WTC11 (cell line): ENCODE measurements around the gene SF3B2. TPM values are rescaled to one million over a fixed set of nuclear protein-coding genes. Genes with fewer than 3 reads are reported as not detected.

ENCODE experiments used
- ELF4 ChIP-seq: sonication (generic); formaldehyde crosslinking; IDR thresholded peaks from 2 replicates; pipeline ENCODE4 v1.8.1; 2022; ENCODE audit warnings: low read depth, mild to moderate bottlenecking, moderate library complexity, missing genetic modification reagents
- EMX1 ChIP-seq: fragments of 250-450 bp; sonication (Bioruptor Pico); IDR thresholded peaks from 2 replicates; pipeline ENCODE4 v1.8.0; 2021; ENCODE audit warnings: mild to moderate bottlenecking
- FOXJ3 ChIP-seq: sonication (generic); formaldehyde crosslinking; IDR thresholded peaks from 2 replicates; pipeline ENCODE4 v1.9.0; 2021; ENCODE audit warnings: missing genetic modification reagents, mild to moderate bottlenecking, borderline replicate concordance
- FOXP1 ChIP-seq: sonication (generic); formaldehyde crosslinking; IDR thresholded peaks from 2 replicates; pipeline ENCODE4 v1.8.0; 2022; ENCODE audit warnings: missing genetic modification reagents, mild to moderate bottlenecking, moderate library complexity, borderline replicate concordance
- FOXP4 ChIP-seq: sonication (generic); formaldehyde crosslinking; IDR thresholded peaks from 2 replicates; pipeline ENCODE4 v1.8.0; 2022; ENCODE audit warnings: mild to moderate bottlenecking, missing genetic modification reagents
- GRHL2 ChIP-seq: fragments of 250-450 bp; sonication (Bioruptor Pico); IDR thresholded peaks from 2 replicates; pipeline ENCODE4 v1.8.0; 2022; ENCODE audit warnings: mild to moderate bottlenecking, moderate library complexity; ENCODE audit not compliant: insufficient replicate concordance, severe bottlenecking
- GTF2I ChIP-seq: fragments of 250-450 bp; sonication (Bioruptor Pico); conservative IDR thresholded peaks from 2 replicates; pipeline ENCODE4 v1.4.0; 2021; ENCODE audit warnings: mild to moderate bottlenecking
- MYBL2 ChIP-seq: sonication (generic); formaldehyde crosslinking; IDR thresholded peaks from 2 replicates; pipeline ENCODE4 v1.8.1; 2023; ENCODE audit warnings: mild to moderate bottlenecking, moderate library complexity, missing genetic modification reagents
- NR2C2 ChIP-seq: sonication (generic); formaldehyde crosslinking; IDR thresholded peaks from 2 replicates; pipeline ENCODE4 v1.8.0; 2022; ENCODE audit warnings: mild to moderate bottlenecking, missing genetic modification reagents
- NR3C1 ChIP-seq: sonication (generic); formaldehyde crosslinking; conservative IDR thresholded peaks from 2 replicates; pipeline ENCODE4 v1.8.1; 2023; ENCODE audit warnings: low read depth, mild to moderate bottlenecking, missing genetic modification reagents
- SMAD3 ChIP-seq: sonication (generic); formaldehyde crosslinking; IDR thresholded peaks from 2 replicates; pipeline ENCODE4 v1.8.0; 2022; ENCODE audit warnings: missing genetic modification reagents, mild to moderate bottlenecking, borderline replicate concordance
- TEAD4 ChIP-seq: sonication (generic); formaldehyde crosslinking; IDR thresholded peaks from 2 replicates; pipeline ENCODE4 v1.8.0; 2022; ENCODE audit warnings: mild to moderate bottlenecking, missing genetic modification reagents
- ZNF138 ChIP-seq: sonication (generic); formaldehyde crosslinking; conservative IDR thresholded peaks from 2 replicates; pipeline ENCODE4 v1.8.1; 2022; ENCODE audit warnings: mild to moderate bottlenecking, moderate library complexity, missing genetic modification reagents
- ZNF532 ChIP-seq: fragments of 250-450 bp; sonication (Bioruptor Pico); IDR thresholded peaks from 2 replicates; pipeline ENCODE4 v1.9.0; 2021; ENCODE audit warnings: mild to moderate bottlenecking, borderline replicate concordance
- total RNA-seq: library from RNA; stranded (reverse); gene quantifications from 3 replicates; pipeline ENCODE4 v1.2.3, GENCODE V29; 2021
- TF ChIP-seq, protein P1 (sequence below): sonication (generic); formaldehyde crosslinking; IDR thresholded peaks from 2 replicates; pipeline ENCODE4 v1.8.1; 2022; ENCODE audit warnings: low read depth, mild to moderate bottlenecking, moderate library complexity, missing genetic modification reagents, borderline replicate concordance
- TF ChIP-seq, protein P2 (sequence below): sonication (generic); formaldehyde crosslinking; IDR thresholded peaks from 2 replicates; pipeline ENCODE4 v1.8.0; 2023; ENCODE audit warnings: mild to moderate bottlenecking, missing genetic modification reagents
- TF ChIP-seq, protein P3 (sequence below): sonication (generic); formaldehyde crosslinking; IDR thresholded peaks from 2 replicates; pipeline ENCODE4 v1.8.1; 2023; ENCODE audit warnings: mild to moderate bottlenecking, missing genetic modification reagents, moderate library complexity
- TF ChIP-seq, protein P4 (sequence below): sonication (generic); formaldehyde crosslinking; conservative IDR thresholded peaks from 2 replicates; pipeline ENCODE4 v1.8.1; 2022; ENCODE audit warnings: mild to moderate bottlenecking, missing genetic modification reagents
- TF ChIP-seq, protein P5 (sequence below): sonication (generic); formaldehyde crosslinking; IDR thresholded peaks from 2 replicates; pipeline ENCODE4 v1.8.0; 2022; ENCODE audit warnings: mild to moderate bottlenecking, missing genetic modification reagents
- TF ChIP-seq, protein P6 (sequence below): sonication (generic); formaldehyde crosslinking; IDR thresholded peaks from 2 replicates; pipeline ENCODE4 v1.8.0; 2023; ENCODE audit warnings: missing genetic modification reagents, mild to moderate bottlenecking, borderline replicate concordance

Gene SF3B2
- total RNA-seq, 1 experiment from 2014 or later, result 295 TPM

- TF ChIP-seq GRHL2 (CRISPR knock-in tag) (no peak), FOXJ3 (no peak), ZNF532 (CRISPR knock-in tag) (no peak), GTF2I (CRISPR knock-in tag) (no peak), ZNF138 (CRISPR knock-in tag) (no peak), FOXP4 (CRISPR knock-in tag) (0 out of 2 replicates have a peak, but pooled peaks have one; percentile 10), TEAD4 (no peak), NR2C2 (CRISPR knock-in tag) (no peak), ELF4 (no peak), EMX1 (no peak), MYBL2 (CRISPR knock-in tag) (no peak), FOXP1 (CRISPR knock-in tag) (peak; percentile 64; the same call in 1 of the 2 replicates), NR3C1 (no peak), SMAD3 (CRISPR knock-in tag) (no peak)
- TF ChIP-seq, protein P1, sequence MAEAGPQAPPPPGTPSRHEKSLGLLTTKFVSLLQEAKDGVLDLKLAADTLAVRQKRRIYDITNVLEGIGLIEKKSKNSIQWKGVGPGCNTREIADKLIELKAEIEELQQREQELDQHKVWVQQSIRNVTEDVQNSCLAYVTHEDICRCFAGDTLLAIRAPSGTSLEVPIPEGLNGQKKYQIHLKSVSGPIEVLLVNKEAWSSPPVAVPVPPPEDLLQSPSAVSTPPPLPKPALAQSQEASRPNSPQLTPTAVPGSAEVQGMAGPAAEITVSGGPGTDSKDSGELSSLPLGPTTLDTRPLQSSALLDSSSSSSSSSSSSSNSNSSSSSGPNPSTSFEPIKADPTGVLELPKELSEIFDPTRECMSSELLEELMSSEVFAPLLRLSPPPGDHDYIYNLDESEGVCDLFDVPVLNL, result no peak
- TF ChIP-seq, protein P2, sequence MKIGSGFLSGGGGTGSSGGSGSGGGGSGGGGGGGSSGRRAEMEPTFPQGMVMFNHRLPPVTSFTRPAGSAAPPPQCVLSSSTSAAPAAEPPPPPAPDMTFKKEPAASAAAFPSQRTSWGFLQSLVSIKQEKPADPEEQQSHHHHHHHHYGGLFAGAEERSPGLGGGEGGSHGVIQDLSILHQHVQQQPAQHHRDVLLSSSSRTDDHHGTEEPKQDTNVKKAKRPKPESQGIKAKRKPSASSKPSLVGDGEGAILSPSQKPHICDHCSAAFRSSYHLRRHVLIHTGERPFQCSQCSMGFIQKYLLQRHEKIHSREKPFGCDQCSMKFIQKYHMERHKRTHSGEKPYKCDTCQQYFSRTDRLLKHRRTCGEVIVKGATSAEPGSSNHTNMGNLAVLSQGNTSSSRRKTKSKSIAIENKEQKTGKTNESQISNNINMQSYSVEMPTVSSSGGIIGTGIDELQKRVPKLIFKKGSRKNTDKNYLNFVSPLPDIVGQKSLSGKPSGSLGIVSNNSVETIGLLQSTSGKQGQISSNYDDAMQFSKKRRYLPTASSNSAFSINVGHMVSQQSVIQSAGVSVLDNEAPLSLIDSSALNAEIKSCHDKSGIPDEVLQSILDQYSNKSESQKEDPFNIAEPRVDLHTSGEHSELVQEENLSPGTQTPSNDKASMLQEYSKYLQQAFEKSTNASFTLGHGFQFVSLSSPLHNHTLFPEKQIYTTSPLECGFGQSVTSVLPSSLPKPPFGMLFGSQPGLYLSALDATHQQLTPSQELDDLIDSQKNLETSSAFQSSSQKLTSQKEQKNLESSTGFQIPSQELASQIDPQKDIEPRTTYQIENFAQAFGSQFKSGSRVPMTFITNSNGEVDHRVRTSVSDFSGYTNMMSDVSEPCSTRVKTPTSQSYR, result no peak
- TF ChIP-seq, protein P3, sequence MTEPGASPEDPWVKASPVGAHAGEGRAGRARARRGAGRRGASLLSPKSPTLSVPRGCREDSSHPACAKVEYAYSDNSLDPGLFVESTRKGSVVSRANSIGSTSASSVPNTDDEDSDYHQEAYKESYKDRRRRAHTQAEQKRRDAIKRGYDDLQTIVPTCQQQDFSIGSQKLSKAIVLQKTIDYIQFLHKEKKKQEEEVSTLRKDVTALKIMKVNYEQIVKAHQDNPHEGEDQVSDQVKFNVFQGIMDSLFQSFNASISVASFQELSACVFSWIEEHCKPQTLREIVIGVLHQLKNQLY (CRISPR knock-in tag), result no peak
- TF ChIP-seq, protein P4, sequence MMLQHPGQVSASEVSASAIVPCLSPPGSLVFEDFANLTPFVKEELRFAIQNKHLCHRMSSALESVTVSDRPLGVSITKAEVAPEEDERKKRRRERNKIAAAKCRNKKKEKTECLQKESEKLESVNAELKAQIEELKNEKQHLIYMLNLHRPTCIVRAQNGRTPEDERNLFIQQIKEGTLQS (CRISPR knock-in tag), result no peak
- TF ChIP-seq, protein P5, sequence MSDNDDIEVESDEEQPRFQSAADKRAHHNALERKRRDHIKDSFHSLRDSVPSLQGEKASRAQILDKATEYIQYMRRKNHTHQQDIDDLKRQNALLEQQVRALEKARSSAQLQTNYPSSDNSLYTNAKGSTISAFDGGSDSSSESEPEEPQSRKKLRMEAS, result 0 out of 2 replicates have a peak, but pooled peaks have one; percentile 51
- TF ChIP-seq, protein P6, sequence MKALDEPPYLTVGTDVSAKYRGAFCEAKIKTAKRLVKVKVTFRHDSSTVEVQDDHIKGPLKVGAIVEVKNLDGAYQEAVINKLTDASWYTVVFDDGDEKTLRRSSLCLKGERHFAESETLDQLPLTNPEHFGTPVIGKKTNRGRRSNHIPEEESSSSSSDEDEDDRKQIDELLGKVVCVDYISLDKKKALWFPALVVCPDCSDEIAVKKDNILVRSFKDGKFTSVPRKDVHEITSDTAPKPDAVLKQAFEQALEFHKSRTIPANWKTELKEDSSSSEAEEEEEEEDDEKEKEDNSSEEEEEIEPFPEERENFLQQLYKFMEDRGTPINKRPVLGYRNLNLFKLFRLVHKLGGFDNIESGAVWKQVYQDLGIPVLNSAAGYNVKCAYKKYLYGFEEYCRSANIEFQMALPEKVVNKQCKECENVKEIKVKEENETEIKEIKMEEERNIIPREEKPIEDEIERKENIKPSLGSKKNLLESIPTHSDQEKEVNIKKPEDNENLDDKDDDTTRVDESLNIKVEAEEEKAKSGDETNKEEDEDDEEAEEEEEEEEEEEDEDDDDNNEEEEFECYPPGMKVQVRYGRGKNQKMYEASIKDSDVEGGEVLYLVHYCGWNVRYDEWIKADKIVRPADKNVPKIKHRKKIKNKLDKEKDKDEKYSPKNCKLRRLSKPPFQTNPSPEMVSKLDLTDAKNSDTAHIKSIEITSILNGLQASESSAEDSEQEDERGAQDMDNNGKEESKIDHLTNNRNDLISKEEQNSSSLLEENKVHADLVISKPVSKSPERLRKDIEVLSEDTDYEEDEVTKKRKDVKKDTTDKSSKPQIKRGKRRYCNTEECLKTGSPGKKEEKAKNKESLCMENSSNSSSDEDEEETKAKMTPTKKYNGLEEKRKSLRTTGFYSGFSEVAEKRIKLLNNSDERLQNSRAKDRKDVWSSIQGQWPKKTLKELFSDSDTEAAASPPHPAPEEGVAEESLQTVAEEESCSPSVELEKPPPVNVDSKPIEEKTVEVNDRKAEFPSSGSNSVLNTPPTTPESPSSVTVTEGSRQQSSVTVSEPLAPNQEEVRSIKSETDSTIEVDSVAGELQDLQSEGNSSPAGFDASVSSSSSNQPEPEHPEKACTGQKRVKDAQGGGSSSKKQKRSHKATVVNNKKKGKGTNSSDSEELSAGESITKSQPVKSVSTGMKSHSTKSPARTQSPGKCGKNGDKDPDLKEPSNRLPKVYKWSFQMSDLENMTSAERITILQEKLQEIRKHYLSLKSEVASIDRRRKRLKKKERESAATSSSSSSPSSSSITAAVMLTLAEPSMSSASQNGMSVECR (CRISPR knock-in tag), result peak; percentile 53; the same call in 1 of the 2 replicates
Observed at GRCh38 chr11:66048547-66049323, 3.4 kb upstream of the SF3B2 start, which contains the start of gene GAL3ST3 (continued).
